H1 (cell line): ENCODE data around the gene ZNF366. TPM values are rescaled to one million over a fixed set of nuclear protein-coding genes. Genes with fewer than 3 reads are reported as not detected.

Experiments
- CTCF ChIA-PET: fragments of 300-600 bp; sonication (Branson Sonifier 250); formaldehyde crosslinking; loops from one replicate; lab custom pipeline; 2021; ENCODE audit not compliant: partially characterized antibody; lab: Charles Lee
- POLR2A ChIA-PET: fragments of 300-600 bp; sonication (Branson Sonifier 250); formaldehyde crosslinking; loops from one replicate; lab custom pipeline; 2021; ENCODE audit warnings: inconsistent platforms; ENCODE audit not compliant: partially characterized antibody; lab: Charles Lee
- DNase-seq, 2 experiments: peaks; one replicate each; pipeline versions ENCODE4 v3.0.0 to v3.0.0-alpha.2; 2010 to 2022; ENCODE audit warnings: low spot score in 2 of 2, low read depth in 1 of 2, mixed read lengths in 1 of 2
- FAIRE-seq: peaks from 2 replicates; lab custom pipeline; 2011; peaks lifted over from hg19 to GRCh38; lab: Jason Lieb, UNC
- H2AFZ ChIP-seq: 2 replicates; pipeline ENCODE4 v1.8.1; 2012; ENCODE audit warnings: low read length, inconsistent platforms
- H2AK5ac ChIP-seq: 2 replicates; pipeline ENCODE4 v1.6.1; 2013; ENCODE audit warnings: low read depth, low read length
- H2BK120ac ChIP-seq: replicated peaks from 2 replicates; pipeline ENCODE3; 2013; ENCODE audit warnings: low read depth, low read length, inconsistent platforms
- H2BK12ac ChIP-seq: 2 replicates; pipeline ENCODE4 v1.6.1; 2013; ENCODE audit warnings: low read depth, low read length
- H2BK15ac ChIP-seq: 2 replicates; pipeline ENCODE4 v1.6.1; 2013; ENCODE audit warnings: low read length
- H2BK20ac ChIP-seq: 2 replicates; pipeline ENCODE4 v1.6.1; 2013; ENCODE audit warnings: low read length
- H2BK5ac ChIP-seq: 2 replicates; pipeline ENCODE4 v1.6.1; 2013; ENCODE audit warnings: low read depth, low read length
- H3K14ac ChIP-seq: 2 replicates; pipeline ENCODE4 v1.6.1; 2013; ENCODE audit warnings: inconsistent platforms; ENCODE audit not compliant: insufficient read length
- H3K18ac ChIP-seq: 2 replicates; pipeline ENCODE4 v1.6.1; 2013; ENCODE audit warnings: low read length; ENCODE audit errors: extremely low read depth
- H3K23ac ChIP-seq: 2 replicates; pipeline ENCODE4 v1.6.1; 2013; ENCODE audit warnings: inconsistent platforms; ENCODE audit not compliant: insufficient read length
- H3K23me2 ChIP-seq: 2 replicates; pipeline ENCODE4 v1.6.1; 2013; ENCODE audit warnings: low read depth, low read length
- H3K27ac ChIP-seq: 2 replicates; pipeline ENCODE4 v1.6.1; 2011; ENCODE audit warnings: low read depth, low read length, inconsistent platforms
- H3K27me3 ChIP-seq, 4 experiments: replicated peaks in 1 of 4; 1 replicate in 1 of 4; 2 replicates in 3 of 4; pipeline versions ENCODE4 v1.6.1 to v1.8.1; 2011 to 2013; ENCODE audit warnings: low read length in 3 of 4, mild to moderate bottlenecking in 3 of 4, inconsistent platforms in 2 of 4, mixed read lengths in 2 of 4, moderate library complexity in 1 of 4; ENCODE audit not compliant: control insufficient read depth in 3 of 4, insufficient read depth in 3 of 4; ENCODE audit errors: extremely low read depth in 1 of 4
- H3K36me3 ChIP-seq, 4 experiments: 2 replicates each; pipeline versions ENCODE4 v1.6.1 to v1.8.1; 2011 to 2013; ENCODE audit warnings: mild to moderate bottlenecking in 4 of 4, low read length in 3 of 4, moderate library complexity in 2 of 4, control low read depth in 1 of 4, inconsistent platforms in 1 of 4; ENCODE audit not compliant: insufficient read depth in 4 of 4, control insufficient read depth in 2 of 4
- H3K4ac ChIP-seq: replicated peaks from 2 replicates; pipeline ENCODE3; 2013; ENCODE audit warnings: low read length, low read depth, mixed read lengths, inconsistent platforms; ENCODE audit not compliant: insufficient read length
- H3K4me1 ChIP-seq, 4 experiments: replicated peaks in 1 of 4; 1 replicate in 1 of 4; 2 replicates in 3 of 4; pipeline versions ENCODE4 v1.6.1 to v1.8.1; 2011 to 2013; ENCODE audit warnings: low read length in 3 of 4, inconsistent platforms in 2 of 4, mixed read lengths in 1 of 4; ENCODE audit not compliant: insufficient read depth in 4 of 4, control insufficient read depth in 3 of 4
- H3K4me2 ChIP-seq, 2 experiments: 2 replicates each; pipeline versions ENCODE4 v1.6.1 to v1.8.1; 2011 to 2013; ENCODE audit warnings: low read depth in 2 of 2, low read length in 2 of 2, control low read depth in 1 of 2, inconsistent platforms in 1 of 2, mild to moderate bottlenecking in 1 of 2; ENCODE audit not compliant: insufficient read depth in 1 of 2
- H3K4me3 ChIP-seq, 4 experiments: fragments of 200-600, 300-600 bp in 1 of 4; sonication (generic), shearing (Covaris generic), sonication (Bioruptor Twin) in 1 of 4; 2 replicates each; pipeline versions ENCODE4 v1.5.1 to v1.8.1; 2011 to 2016; ENCODE audit warnings: low read length in 4 of 4, low read depth in 3 of 4, control low read depth in 2 of 4, inconsistent platforms in 2 of 4, mild to moderate bottlenecking in 2 of 4, mixed read lengths in 1 of 4, moderate library complexity in 1 of 4; ENCODE audit not compliant: insufficient read depth in 2 of 4; ENCODE audit errors: extremely low read depth in 1 of 4
- H3K56ac ChIP-seq: replicated peaks from 2 replicates; pipeline ENCODE3; 2013; ENCODE audit warnings: low read depth, mild to moderate bottlenecking, mixed read lengths, low read length, inconsistent platforms; ENCODE audit not compliant: insufficient read length
- H3K79me1 ChIP-seq: 2 replicates; pipeline ENCODE4 v1.6.1; 2013; ENCODE audit warnings: low read depth, low read length, control low read depth
- H3K79me2 ChIP-seq, 2 experiments: 2 replicates each; pipeline versions ENCODE4 v1.6.1 to v1.8.1; 2012 to 2013; ENCODE audit warnings: low read length in 2 of 2, mild to moderate bottlenecking in 2 of 2, inconsistent platforms in 1 of 2; ENCODE audit not compliant: insufficient read depth in 2 of 2, control insufficient read depth in 1 of 2
- H3K9ac ChIP-seq, 4 experiments: replicated peaks in 1 of 4; 1 replicate in 1 of 4; 2 replicates in 3 of 4; pipeline versions ENCODE4 v1.6.1 to v1.8.1; 2011 to 2013; ENCODE audit warnings: low read depth in 3 of 4, low read length in 3 of 4, control low read depth in 2 of 4, mild to moderate bottlenecking in 2 of 4, moderate library complexity in 2 of 4, inconsistent platforms in 1 of 4; ENCODE audit errors: extremely low read depth in 1 of 4
- H3K9me3 ChIP-seq, 2 experiments: 2 replicates each; pipeline versions ENCODE4 v1.6.1 to v1.8.1; 2012 to 2013; ENCODE audit warnings: mild to moderate bottlenecking in 2 of 2, moderate library complexity in 2 of 2, control low read depth in 1 of 2, inconsistent platforms in 1 of 2, low read depth in 1 of 2, low read length in 1 of 2, mixed read lengths in 1 of 2; ENCODE audit not compliant: insufficient read depth in 2 of 2
- H4K20me1 ChIP-seq, 2 experiments: replicated peaks in 1 of 2; 2 replicates each; pipeline versions ENCODE3 to v1.8.1; 2011 to 2013; ENCODE audit warnings: inconsistent platforms in 2 of 2, low read length in 2 of 2, mild to moderate bottlenecking in 1 of 2; ENCODE audit not compliant: insufficient read depth in 2 of 2, control insufficient read depth in 1 of 2
- H4K5ac ChIP-seq: 2 replicates; pipeline ENCODE4 v1.6.1; 2013; ENCODE audit warnings: low read length, low read depth, mixed read lengths, inconsistent platforms; ENCODE audit not compliant: insufficient read length
- H4K8ac ChIP-seq: 2 replicates; pipeline ENCODE4 v1.8.0; 2013; ENCODE audit warnings: mild to moderate bottlenecking, moderate library complexity, low read length, inconsistent platforms; ENCODE audit not compliant: insufficient read depth; ENCODE audit errors: extremely low read depth
- H4K91ac ChIP-seq: replicated peaks from 2 replicates; pipeline ENCODE3; 2013; ENCODE audit warnings: low read length, mixed read lengths, inconsistent platforms; ENCODE audit not compliant: insufficient read length
- CHD1 ChIP-seq: IDR thresholded peaks from 2 replicates; pipeline ENCODE4 v1.6.1; 2012; ENCODE audit warnings: low read depth, low read length, improper control_type of control experiment
- CHD2 ChIP-seq: IDR thresholded peaks from 2 replicates; pipeline ENCODE4 v1.6.1; 2012; ENCODE audit warnings: low read length, improper control_type of control experiment
- HDAC2 ChIP-seq, 2 experiments: fragments of 300-600 bp in 1 of 2; sonication (generic) in 1 of 2; IDR thresholded peaks; 2 replicates each; pipeline ENCODE4 v1.6.1; 2011 to 2012; ENCODE audit warnings: low read depth in 2 of 2, low read length in 2 of 2, mild to moderate bottlenecking in 2 of 2, moderate library complexity in 2 of 2, borderline replicate concordance in 1 of 2, inconsistent platforms in 1 of 2
- HDAC6 ChIP-seq: IDR thresholded peaks from one replicate; pipeline ENCODE4 v1.7.1; 2012; ENCODE audit warnings: low read depth, mild to moderate bottlenecking, inconsistent platforms, low read length, moderate library complexity
- JUN ChIP-seq: IDR thresholded peaks from 2 replicates; pipeline ENCODE4 v1.6.1; 2011; ENCODE audit warnings: low read depth, mild to moderate bottlenecking, improper control_type of control experiment, low read length
- JUND ChIP-seq: IDR thresholded peaks from 2 replicates; pipeline ENCODE4 v1.6.1; 2011; ENCODE audit warnings: mild to moderate bottlenecking, improper control_type of control experiment, low read length
- KDM1A ChIP-seq: fragments of 200-600, 300-600 bp; sonication (generic); IDR thresholded peaks from 2 replicates; pipeline ENCODE4 v1.7.1; 2016; ENCODE audit warnings: mild to moderate bottlenecking, low read length, borderline replicate concordance
- POLR2AphosphoS5 ChIP-seq: IDR thresholded peaks from 2 replicates; pipeline ENCODE4 v1.6.1; 2011; ENCODE audit warnings: low read depth, low read length
- POU5F1 ChIP-seq: IDR thresholded peaks from 2 replicates; pipeline ENCODE4 v1.6.1; 2011; ENCODE audit warnings: low read depth, mild to moderate bottlenecking, low read length, moderate library complexity
- RFX5 ChIP-seq: IDR thresholded peaks from 2 replicates; pipeline ENCODE4 v1.6.1; 2011; ENCODE audit warnings: low read depth, low read length, improper control_type of control experiment, borderline replicate concordance
- SIN3A ChIP-seq, 2 experiments: IDR thresholded peaks in 1 of 2; conservative IDR thresholded peaks in 1 of 2; 2 replicates each; pipeline ENCODE4 v1.6.1; 2011 to 2012; ENCODE audit warnings: low read length in 2 of 2, improper control_type of control experiment in 1 of 2, low read depth in 1 of 2, mild to moderate bottlenecking in 1 of 2
- SRF ChIP-seq: IDR thresholded peaks from 2 replicates; pipeline ENCODE4 v1.6.1; 2011; ENCODE audit warnings: mild to moderate bottlenecking, low read depth, low read length, moderate library complexity
- TAF7 ChIP-seq: optimal IDR thresholded peaks from 2 replicates; pipeline ENCODE3; 2011; ENCODE audit warnings: low read depth, mild to moderate bottlenecking, inconsistent platforms, low read length, moderate library complexity, borderline replicate concordance
- WGBS, 2 experiments: shearing (Covaris generic) in 1 of 2; methylation state at CpG; one replicate each; pipeline versions ENCODE4 v1.1.6 to v1.1.7; 2013 to 2015; ENCODE audit warnings: low lambda C conversion rate in 2 of 2, mixed read lengths in 2 of 2, inconsistent platforms in 1 of 2, low coverage in 1 of 2, missing lambda C conversion rate in 1 of 2; ENCODE audit not compliant: insufficient replicate concordance in 2 of 2, insufficient coverage in 1 of 2, insufficient read length in 1 of 2; ENCODE audit errors: extremely low coverage in 1 of 2, missing lambda C conversion rate in 1 of 2; 5-methylcytosine and 5-hydroxymethylcytosine counted together
- polyA plus RNA-seq, 7 experiments: library from polyadenylated mRNA; depleted of rRNA in 3 of 7; stranded (reverse) in 5 of 7; unstranded in 2 of 7; fragments of >200 nt in 5 of 7; fragments of 200-250 nt in 2 of 7; gene quantifications; 1 replicate in 5 of 7; 2 replicates in 1 of 7; 4 replicates in 1 of 7; pipeline versions ENCODE4 v1.2.1 to v1.2.3, GENCODE V29; 2011 to 2013; ENCODE audit warnings: missing spikeins in 2 of 7, mixed read lengths in 2 of 7
- total RNA-seq: library from RNA; stranded (reverse); fragmentation: NEBNext Ultra II Directional; extraction: Animal tissue kit (Norgen Biotek cat#: 25700); gene quantifications from 2 replicates; pipeline ENCODE4 v1.2.1, GENCODE V29; 2021
- TF ChIP-seq, protein P1 (sequence below): IDR thresholded peaks from 2 replicates; pipeline ENCODE4 v1.6.1; 2012; ENCODE audit warnings: inconsistent platforms

ZNF366 gene
- total and polyA plus RNA-seq, 2 of the 8 experiments (the other 6 are each of a cell fraction or from before 2014, with no cell fraction given): not detected

DNA sequence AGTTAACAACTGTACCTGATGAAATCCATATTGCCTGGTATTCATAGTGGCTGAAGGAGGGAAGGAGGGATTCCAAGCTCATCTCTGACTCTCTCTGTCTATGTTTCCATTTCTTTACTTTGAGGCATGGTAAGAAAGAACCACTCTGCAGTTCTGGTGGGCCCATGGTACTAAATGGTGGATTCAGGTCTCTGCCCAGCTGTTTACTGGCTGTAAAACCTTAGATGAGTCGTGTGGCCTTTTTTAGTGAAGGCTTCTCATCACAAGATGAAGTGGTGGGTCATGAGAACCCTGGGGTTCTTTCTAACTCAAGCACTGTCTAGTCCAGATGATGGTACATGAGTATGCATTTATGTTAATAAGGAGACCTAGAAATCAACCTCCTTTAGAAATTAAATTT lies 49.7 kb downstream of the ZNF366 start:
- Histone ChIP-seq H3K27ac (no peak overlapping the region), H3K79me2 (no peaks in the 10 kb centered on the region), H3K4me2 (no peak overlapping the region), H3K9me3 (no peaks in the 10 kb centered on the region), H2AK5ac (no peak overlapping the region), H4K91ac (no peak overlapping the region), H3K56ac (no peak overlapping the region), H3K14ac (no peak overlapping the region), H3K4ac (no peak overlapping the region), H3K9ac (no peak overlapping the region), H2AFZ (no peak overlapping the region), H3K4me3 (no peak overlapping the region), H2BK120ac (no peak overlapping the region), H3K23ac (no peak overlapping the region), H3K27me3 (no peaks in the 10 kb centered on the region; a peak in 1 of 7 replicates), H4K20me1 (no peaks in the 10 kb centered on the region), H3K36me3 (no peaks in the 10 kb centered on the region), H2BK5ac (no peak overlapping the region), H3K4me1 (0 out of 7 replicates have a peak, but pooled peaks cover 0 to under 1% (median 0%) of the 10 kb centered on the region in 4 experiments), H2BK15ac (no peak overlapping the region), H4K5ac (no peak overlapping the region), H4K8ac (no peak overlapping the region), H3K23me2 (no peaks in the 10 kb centered on the region), H2BK20ac (no peak overlapping the region), H2BK12ac (no peak overlapping the region), H3K79me1 (no peaks in the 10 kb centered on the region), H3K18ac (no peak overlapping the region)
- FAIRE-seq (no peak), DNase-seq (no peak)
- WGBS, 2 experiments: 78% methylated on average over 1 of the region's 1 CpG; no CpG with 5 or more reads in 1 of the 2 experiments
- CTCF ChIA-PET: interaction anchor here (3.0 kb wide), 1 partner anchor 66 kb away, joined by 7 read pairs; no protein-coding TSS in a partner anchor
- POLR2A ChIA-PET: no interaction called here
- TF ChIP-seq CHD2 (no peak), HDAC2 (IDR thresholded peaks at IDR 0.05; ENCODE audit: borderline replicate concordance in 1 of 2, low read depth in 2 of 2, low read length in 2 of 2) (no peak), POLR2AphosphoS5 (no peak), JUND (no peak), HDAC6 (no peak), TAF7 (no peak), JUN (no peak), KDM1A (no peak), SRF (no peak), POU5F1 (no peak), CHD1 (no peak), SIN3A (conservative IDR thresholded peaks at IDR 0.05 in 1 of 2, IDR thresholded peaks at IDR 0.05 in 1 of 2; ENCODE audit: low read depth in 1 of 2, low read length in 2 of 2) (no peak), RFX5 (no peak)
- TF ChIP-seq, protein P1, sequence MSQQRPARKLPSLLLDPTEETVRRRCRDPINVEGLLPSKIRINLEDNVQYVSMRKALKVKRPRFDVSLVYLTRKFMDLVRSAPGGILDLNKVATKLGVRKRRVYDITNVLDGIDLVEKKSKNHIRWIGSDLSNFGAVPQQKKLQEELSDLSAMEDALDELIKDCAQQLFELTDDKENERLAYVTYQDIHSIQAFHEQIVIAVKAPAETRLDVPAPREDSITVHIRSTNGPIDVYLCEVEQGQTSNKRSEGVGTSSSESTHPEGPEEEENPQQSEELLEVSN: no peak
